ENCODE data around the gene RSL1D1. TPM values are rescaled to one million over a fixed set of nuclear protein-coding genes. Genes with fewer than 3 reads are reported as not detected.

The RSL1D1 gene
- 125 and 152 TPM in 2 replicates for total RNA-seq

GRCh38 chr16:11851294-11852091 lies at the start of gene RSL1D1:
Gene RSL1D1, minus strand, starts transcription at chr16:11851542. Its CDS starts 30 bp downstream, at chr16:11851512.

GRCh38 chr16:11797166-11797956 lies 54.0 kb downstream of the RSL1D1 start, which contains the start of gene ZC3H7A:
Gene ZC3H7A, minus strand, starts transcription at chr16:11797258. Its CDS starts 14,904 bp downstream, at chr16:11782354.

Other genes with a start within 250 kb of the RSL1D1 start
- 30.7 and 43.4 TPM in 2 replicates for gene SNN, start 183.1 kb downstream of the RSL1D1 start, total RNA-seq
- gene TXNDC11, start 108.7 kb downstream of the RSL1D1 start, total RNA-seq = 43.8 and 46.0 TPM in 2 replicates
- gene ZC3H7A, start 54.3 kb downstream of the RSL1D1 start, total RNA-seq = 40.2 and 43.0 TPM in 2 replicates
- gene GSPT1, start 64.4 kb upstream of the RSL1D1 start, total RNA-seq = 122 and 133 TPM in 2 replicates
- 2.6 and 4.6 TPM in 2 replicates for gene NPIPB2, start 90.5 kb upstream of the RSL1D1 start, total RNA-seq
- not detected in 2 replicates for gene TNFRSF17, start 113.7 kb upstream of the RSL1D1 start, total RNA-seq
- 11.8 and 16.7 TPM in 2 replicates for gene SNX29, start 125.2 kb upstream of the RSL1D1 start, total RNA-seq